SK-N-SH treated with all-trans-retinoic acid at 6 μM for 48 hours (cell line): Measurements from ENCODE around the gene BCAS4.

Experiments used
- ATAC-seq: fragments of 200-7000 bp; cut with Tn5 transposase; 3 replicates; pipeline ENCODE4 v1.9.1; 2020; ENCODE audit warnings: mild to moderate bottlenecking, moderate library complexity
- ARNTL ChIP-seq: fragments of 450-650 bp; formaldehyde crosslinking; IDR thresholded peaks from 2 replicates; pipeline ENCODE4 v1.5.0; 2020; ENCODE audit warnings: low read depth, mild to moderate bottlenecking, moderate library complexity, borderline replicate concordance
- BACH2 ChIP-seq: fragments of 250-450 bp; sonication (Bioruptor Pico); IDR thresholded peaks from 2 replicates; pipeline ENCODE4 v1.9.0; 2021; ENCODE audit warnings: mild to moderate bottlenecking, borderline replicate concordance
- CSDC2 ChIP-seq: fragments of 250-450 bp; sonication (Bioruptor Pico); IDR thresholded peaks from 2 replicates; pipeline ENCODE4 v1.5.0; 2020; ENCODE audit warnings: mild to moderate bottlenecking, moderate library complexity
- ESRRG ChIP-seq: fragments of 250-450 bp; sonication (Bioruptor Pico); IDR thresholded peaks from 2 replicates; pipeline ENCODE4 v1.6.1; 2021; ENCODE audit warnings: mild to moderate bottlenecking
- GLIS3 ChIP-seq: fragments of 250-450 bp; sonication (Bioruptor Pico); IDR thresholded peaks from 2 replicates; pipeline ENCODE4 v1.5.0; 2020; ENCODE audit warnings: mild to moderate bottlenecking, moderate library complexity
- ISL1 ChIP-seq: fragments of 250-450 bp; sonication (Bioruptor Pico); IDR thresholded peaks from 2 replicates; pipeline ENCODE4 v2.1.2; 2022; ENCODE audit warnings: mild to moderate bottlenecking, moderate library complexity
- POU6F1 ChIP-seq: fragments of 250-450 bp; sonication (Bioruptor Pico); IDR thresholded peaks from 2 replicates; pipeline ENCODE4 v1.8.0; 2021; ENCODE audit warnings: low read depth, mild to moderate bottlenecking, moderate library complexity, borderline replicate concordance
- PPARA ChIP-seq: fragments of 250-450 bp; sonication (Bioruptor Pico); IDR thresholded peaks from 2 replicates; pipeline ENCODE4 v1.5.0; 2020; ENCODE audit warnings: mild to moderate bottlenecking, borderline replicate concordance
- SNAI2 ChIP-seq: fragments of 250-450 bp; sonication (Bioruptor Pico); IDR thresholded peaks from 2 replicates; pipeline ENCODE4 v1.5.0; 2020; ENCODE audit warnings: mild to moderate bottlenecking, moderate library complexity
- TOX ChIP-seq: fragments of 250-450 bp; sonication (Bioruptor Pico); IDR thresholded peaks from 2 replicates; pipeline ENCODE4 v1.8.0; 2021; ENCODE audit warnings: mild to moderate bottlenecking, moderate library complexity, borderline replicate concordance
- TSHZ2 ChIP-seq: fragments of 250-450 bp; sonication (Bioruptor Pico); IDR thresholded peaks from 2 replicates; pipeline ENCODE4 v1.5.0; 2020; ENCODE audit warnings: mild to moderate bottlenecking, moderate library complexity
- ZC3H10 ChIP-seq: fragments of 250-450 bp; sonication (Bioruptor Pico); IDR thresholded peaks from 2 replicates; pipeline ENCODE4 v1.5.1; 2021; ENCODE audit warnings: mild to moderate bottlenecking, moderate library complexity
- ZFP3 ChIP-seq: fragments of 250-450 bp; sonication (Bioruptor Pico); IDR thresholded peaks from 2 replicates; pipeline ENCODE4 v1.5.0; 2020; ENCODE audit warnings: mild to moderate bottlenecking, moderate library complexity
- ZFP30 ChIP-seq: fragments of 450-650 bp; formaldehyde crosslinking; IDR thresholded peaks from 2 replicates; pipeline ENCODE4 v1.5.0; 2022; ENCODE audit warnings: mild to moderate bottlenecking, moderate library complexity
- ZNF565 ChIP-seq: fragments of 450-650 bp; formaldehyde crosslinking; conservative IDR thresholded peaks from 2 replicates; pipeline ENCODE4 v1.5.0; 2020; ENCODE audit warnings: low read depth, mild to moderate bottlenecking, moderate library complexity
- ZNF70 ChIP-seq: fragments of 450-650 bp; formaldehyde crosslinking; IDR thresholded peaks from 2 replicates; pipeline ENCODE4 v1.5.0; 2020; ENCODE audit warnings: mild to moderate bottlenecking, moderate library complexity
- ZNF8 ChIP-seq: fragments of 450-650 bp; formaldehyde crosslinking; IDR thresholded peaks from 2 replicates; pipeline ENCODE4 v1.5.0; 2020; ENCODE audit warnings: mild to moderate bottlenecking, moderate library complexity
- TF ChIP-seq, protein P1 (sequence below): fragments of 250-450 bp; sonication (Bioruptor Pico); IDR thresholded peaks from 2 replicates; pipeline ENCODE4 v1.5.1; 2021; ENCODE audit warnings: mild to moderate bottlenecking, moderate library complexity
- TF ChIP-seq, protein P2 (sequence below): fragments of 250-450 bp; sonication (Bioruptor Pico); IDR thresholded peaks from 2 replicates; pipeline ENCODE4 v1.8.0; 2020; ENCODE audit warnings: mild to moderate bottlenecking, moderate library complexity, borderline replicate concordance

Gene BCAS4

DNA sequence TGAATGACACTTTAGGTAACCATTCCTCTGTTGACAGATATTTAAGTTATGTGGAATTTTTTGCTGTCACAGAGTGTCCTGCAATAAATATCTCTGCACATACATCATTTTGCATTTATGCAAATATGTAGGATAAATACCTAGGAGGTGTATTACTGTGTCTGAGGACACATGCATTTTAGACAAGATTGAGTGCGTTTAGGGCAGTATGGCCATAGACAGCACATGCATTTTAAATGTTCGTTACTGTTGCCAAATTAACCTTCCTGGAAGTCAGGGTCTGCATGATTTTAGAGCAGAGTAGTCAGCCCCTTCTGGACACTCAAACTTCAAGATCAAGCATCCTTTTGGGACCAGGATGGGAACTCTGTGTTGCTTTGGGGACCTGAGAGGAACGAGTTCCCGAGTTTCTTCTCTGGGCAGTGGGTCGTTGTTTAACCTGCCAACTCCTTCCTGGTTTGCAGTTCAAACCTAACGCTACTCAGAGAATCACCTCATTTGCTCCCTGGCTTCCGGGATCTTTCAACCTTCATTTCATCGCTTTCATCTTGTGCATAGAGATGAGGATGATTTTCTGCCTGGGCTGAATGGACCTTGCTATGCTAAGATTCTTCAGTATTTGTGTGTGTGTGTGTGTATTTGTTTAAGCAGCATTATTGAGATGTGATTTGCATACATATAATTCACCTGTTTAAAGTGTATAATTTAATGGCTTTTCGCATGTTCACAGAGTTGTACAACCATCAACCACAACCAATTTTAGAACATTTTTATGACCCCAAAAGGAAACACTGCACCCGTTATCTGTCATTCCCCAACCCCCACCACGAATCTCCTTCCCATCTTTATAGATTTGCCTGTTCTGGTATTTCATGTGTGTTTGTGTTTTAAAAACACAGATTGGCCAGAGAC, 9.8 kb downstream of the BCAS4 start:
- TF ChIP-seq ESRRG (no peak), ZNF565 (no peak)
- no peak for ATAC-seq

DNA sequence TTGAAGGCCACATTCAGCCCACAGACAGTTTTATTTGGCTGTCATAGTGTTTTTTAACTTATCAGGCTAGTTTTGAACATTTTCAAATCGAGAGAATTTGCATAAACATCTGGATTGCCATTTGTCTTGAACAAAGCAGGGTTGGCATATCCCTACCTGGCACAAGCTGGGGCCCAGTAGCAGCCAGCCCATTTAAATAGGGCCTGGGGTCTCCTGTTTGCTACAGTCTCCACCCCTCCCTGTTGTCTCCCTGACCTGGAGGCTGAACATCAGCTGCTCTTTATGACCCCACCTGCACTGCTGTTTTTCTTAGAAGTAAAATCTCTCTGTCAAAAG, 10.5 kb downstream of the BCAS4 start:
- no peak for ATAC-seq
- TF ChIP-seq ZFP3: no peak
- TF ChIP-seq GLIS3 (CRISPR knock-in tag): no peak
- no peak for TF ChIP-seq ZNF70 (CRISPR knock-in tag)
- TF ChIP-seq PPARA: no peak
- no peak for TF ChIP-seq BACH2 (CRISPR knock-in tag)
- no peak for TF ChIP-seq SNAI2 (CRISPR knock-in tag)
- TF ChIP-seq TOX: no peak
- TF ChIP-seq ZFP30 (CRISPR knock-in tag): no peak
- TF ChIP-seq ZNF565: no peak
- TF ChIP-seq CSDC2: no peak
- TF ChIP-seq TSHZ2 (CRISPR knock-in tag): no peak
- TF ChIP-seq, all 23 proteins: peak for 0

GRCh38 chr20:50806126-50806768, 11.4 kb downstream of the BCAS4 start:
- no peak for TF ChIP-seq ZC3H10 (CRISPR knock-in tag)
- TF ChIP-seq ZNF565: no peak
- TF ChIP-seq, protein P1, sequence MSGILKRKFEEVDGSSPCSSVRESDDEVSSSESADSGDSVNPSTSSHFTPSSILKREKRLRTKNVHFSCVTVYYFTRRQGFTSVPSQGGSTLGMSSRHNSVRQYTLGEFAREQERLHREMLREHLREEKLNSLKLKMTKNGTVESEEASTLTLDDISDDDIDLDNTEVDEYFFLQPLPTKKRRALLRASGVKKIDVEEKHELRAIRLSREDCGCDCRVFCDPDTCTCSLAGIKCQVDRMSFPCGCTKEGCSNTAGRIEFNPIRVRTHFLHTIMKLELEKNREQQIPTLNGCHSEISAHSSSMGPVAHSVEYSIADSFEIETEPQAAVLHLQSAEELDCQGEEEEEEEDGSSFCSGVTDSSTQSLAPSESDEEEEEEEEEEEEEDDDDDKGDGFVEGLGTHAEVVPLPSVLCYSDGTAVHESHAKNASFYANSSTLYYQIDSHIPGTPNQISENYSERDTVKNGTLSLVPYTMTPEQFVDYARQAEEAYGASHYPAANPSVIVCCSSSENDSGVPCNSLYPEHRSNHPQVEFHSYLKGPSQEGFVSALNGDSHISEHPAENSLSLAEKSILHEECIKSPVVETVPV (CRISPR knock-in tag): no peak
- TF ChIP-seq ZNF8: no peak
- no peak for ATAC-seq

GRCh38 chr20:50810063-50810462, 15.2 kb downstream of the BCAS4 start:
- TF ChIP-seq TSHZ2 (CRISPR knock-in tag): no peak
- TF ChIP-seq POU6F1: no peak
- TF ChIP-seq ZFP30 (CRISPR knock-in tag): no peak
- no peak for TF ChIP-seq PPARA
- no peak for TF ChIP-seq ZNF8
- TF ChIP-seq TOX: no peak
- TF ChIP-seq ESRRG: no peak
- TF ChIP-seq, protein P2, sequence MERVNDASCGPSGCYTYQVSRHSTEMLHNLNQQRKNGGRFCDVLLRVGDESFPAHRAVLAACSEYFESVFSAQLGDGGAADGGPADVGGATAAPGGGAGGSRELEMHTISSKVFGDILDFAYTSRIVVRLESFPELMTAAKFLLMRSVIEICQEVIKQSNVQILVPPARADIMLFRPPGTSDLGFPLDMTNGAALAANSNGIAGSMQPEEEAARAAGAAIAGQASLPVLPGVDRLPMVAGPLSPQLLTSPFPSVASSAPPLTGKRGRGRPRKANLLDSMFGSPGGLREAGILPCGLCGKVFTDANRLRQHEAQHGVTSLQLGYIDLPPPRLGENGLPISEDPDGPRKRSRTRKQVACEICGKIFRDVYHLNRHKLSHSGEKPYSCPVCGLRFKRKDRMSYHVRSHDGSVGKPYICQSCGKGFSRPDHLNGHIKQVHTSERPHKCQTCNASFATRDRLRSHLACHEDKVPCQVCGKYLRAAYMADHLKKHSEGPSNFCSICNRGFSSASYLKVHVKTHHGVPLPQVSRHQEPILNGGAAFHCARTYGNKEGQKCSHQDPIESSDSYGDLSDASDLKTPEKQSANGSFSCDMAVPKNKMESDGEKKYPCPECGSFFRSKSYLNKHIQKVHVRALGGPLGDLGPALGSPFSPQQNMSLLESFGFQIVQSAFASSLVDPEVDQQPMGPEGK (CRISPR knock-in tag): no peak
- no peak for TF ChIP-seq CSDC2
- no peak for TF ChIP-seq ARNTL (CRISPR knock-in tag)
- TF ChIP-seq ISL1: no peak
- TF ChIP-seq, all 23 proteins: peak for 0

More at GRCh38 chr20:50810063-50810462, 15.2 kb downstream of the BCAS4 start:
- no peak for ATAC-seq
